ENCODE data around the gene GEN1.

- TF ChIP-seq POLR2AphosphoS5 (IDR thresholded peaks at IDR 0.05) = no peak
- no peak for TF ChIP-seq CTCF (IDR thresholded peaks at IDR 0.05 in 8 of 11, conservative IDR thresholded peaks at IDR 0.05 in 3 of 11)
- no peak for TF ChIP-seq POLR2A (IDR thresholded peaks at IDR 0.05)
Observed at GRCh38 chr2:17757321-17757720, 3.4 kb downstream of the GEN1 start.
